ENCODE results near the gene TCHP. TPM values are rescaled to one million over a fixed set of nuclear protein-coding genes. Genes with fewer than 3 reads are reported as not detected.

The TCHP gene
- total RNA-seq, 1 donor from 2014 or later = 10.4 TPM

- no peak overlapping the region for H3K27ac ChIP-seq (replicated peaks)
- intact Hi-C loops (cut with micrococcal nuclease) = no loop called here
- H3K4me1 ChIP-seq = no peaks in the 10 kb centered on the region
- TF ChIP-seq, protein P1, sequence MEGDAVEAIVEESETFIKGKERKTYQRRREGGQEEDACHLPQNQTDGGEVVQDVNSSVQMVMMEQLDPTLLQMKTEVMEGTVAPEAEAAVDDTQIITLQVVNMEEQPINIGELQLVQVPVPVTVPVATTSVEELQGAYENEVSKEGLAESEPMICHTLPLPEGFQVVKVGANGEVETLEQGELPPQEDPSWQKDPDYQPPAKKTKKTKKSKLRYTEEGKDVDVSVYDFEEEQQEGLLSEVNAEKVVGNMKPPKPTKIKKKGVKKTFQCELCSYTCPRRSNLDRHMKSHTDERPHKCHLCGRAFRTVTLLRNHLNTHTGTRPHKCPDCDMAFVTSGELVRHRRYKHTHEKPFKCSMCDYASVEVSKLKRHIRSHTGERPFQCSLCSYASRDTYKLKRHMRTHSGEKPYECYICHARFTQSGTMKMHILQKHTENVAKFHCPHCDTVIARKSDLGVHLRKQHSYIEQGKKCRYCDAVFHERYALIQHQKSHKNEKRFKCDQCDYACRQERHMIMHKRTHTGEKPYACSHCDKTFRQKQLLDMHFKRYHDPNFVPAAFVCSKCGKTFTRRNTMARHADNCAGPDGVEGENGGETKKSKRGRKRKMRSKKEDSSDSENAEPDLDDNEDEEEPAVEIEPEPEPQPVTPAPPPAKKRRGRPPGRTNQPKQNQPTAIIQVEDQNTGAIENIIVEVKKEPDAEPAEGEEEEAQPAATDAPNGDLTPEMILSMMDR (IDR thresholded peaks at IDR 0.05; ENCODE audit: borderline replicate concordance) = no peak
- H3K27me3 ChIP-seq (ENCODE audit: low read depth) = no peaks in the 10 kb centered on the region
- H3K9me3 ChIP-seq (replicated peaks) = no peaks in the 10 kb centered on the region
- H3K4me3 ChIP-seq = no peak overlapping the region
- peaks cover 91% of the 10 kb centered on the region for H3K36me3 ChIP-seq
- no peak for DNase-seq
Measured at GRCh38 chr12:109914461-109914860, 14.4 kb downstream of the TCHP start.

DNA sequence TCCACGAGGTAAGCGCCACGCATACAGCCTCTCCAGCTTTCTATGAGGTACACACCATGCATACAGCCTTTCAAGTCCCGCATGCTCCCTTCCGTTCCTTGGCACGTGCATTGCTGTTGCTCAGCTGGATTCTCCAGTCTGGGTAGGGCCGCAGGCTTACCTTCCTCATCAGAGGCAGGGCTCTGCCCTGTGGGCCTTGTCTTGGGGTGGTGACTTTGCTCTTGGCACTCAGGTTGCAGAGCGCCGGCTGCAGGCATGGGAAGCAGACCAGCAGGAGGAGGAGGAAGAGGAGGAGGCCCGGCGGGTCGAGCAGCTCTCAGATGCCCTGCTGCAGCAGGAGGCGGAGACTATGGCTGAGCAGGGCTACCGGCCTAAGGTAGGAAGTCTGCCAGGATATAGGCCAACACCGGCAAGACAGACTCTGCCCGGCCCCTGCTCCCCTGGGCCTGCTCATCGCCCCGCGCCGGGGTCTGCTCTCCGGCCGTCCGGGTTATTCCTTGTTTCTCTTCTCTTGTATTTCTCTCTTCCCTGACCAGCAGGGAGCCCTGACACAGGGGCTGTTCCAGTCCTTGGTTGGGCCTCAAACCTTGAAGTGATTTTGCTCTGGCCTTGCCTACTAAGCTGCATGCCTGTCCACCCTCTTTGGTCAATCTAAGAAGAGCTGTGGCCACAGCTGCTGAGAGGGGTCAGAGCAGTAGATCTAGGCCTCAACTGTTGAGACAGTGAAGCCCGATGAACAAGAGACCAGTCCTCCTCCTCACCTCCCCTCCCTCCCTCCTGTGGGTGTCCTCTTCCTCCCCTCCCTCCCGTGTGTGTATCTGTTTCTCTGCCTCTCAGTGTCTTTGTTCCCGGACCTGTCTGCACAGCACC is 15.3 kb downstream of the TCHP start:
- intact Hi-C loops (cut with micrococcal nuclease) = no loop called here

GRCh38 chr12:109916045-109916444 is 16.0 kb downstream of the TCHP start:
- H3K9me3 ChIP-seq (replicated peaks) = no peaks in the 10 kb centered on the region
- DNase-seq = no peak
- no peaks in the 10 kb centered on the region for H3K4me1 ChIP-seq
- H3K27me3 ChIP-seq (ENCODE audit: low read depth) = no peaks in the 10 kb centered on the region
- no peak overlapping the region for H3K27ac ChIP-seq (replicated peaks)
- intact Hi-C loops (cut with micrococcal nuclease) = no loop called here
- peaks cover 89% of the 10 kb centered on the region for H3K36me3 ChIP-seq
- TF ChIP-seq, protein P1 (IDR thresholded peaks at IDR 0.05; ENCODE audit: borderline replicate concordance) = no peak
- no peak overlapping the region for H3K4me3 ChIP-seq

More for the DNA sequence above, 15.3 kb downstream of the TCHP start:
- Histone ChIP-seq H3K4me1 (no peaks in the 10 kb centered on the region), H3K36me3 (peaks cover 91% of the 10 kb centered on the region), H3K27me3 (ENCODE audit: low read depth) (no peaks in the 10 kb centered on the region), H3K27ac (replicated peaks) (no peak overlapping the region), H3K9me3 (replicated peaks) (no peaks in the 10 kb centered on the region), H3K4me3 (no peak overlapping the region)
- TF ChIP-seq, protein P1 (IDR thresholded peaks at IDR 0.05; ENCODE audit: borderline replicate concordance) = no peak
- DNase-seq = no peak

- no peaks in the 10 kb centered on the region for H3K9me3 ChIP-seq (replicated peaks)
- peaks cover 70% of the 10 kb centered on the region for H3K36me3 ChIP-seq
- TF ChIP-seq, protein P1 (IDR thresholded peaks at IDR 0.05; ENCODE audit: borderline replicate concordance) = no peak
- no peak overlapping the region for H3K4me3 ChIP-seq
- H3K4me1 ChIP-seq = no peaks in the 10 kb centered on the region
- H3K27ac ChIP-seq (replicated peaks) = no peak overlapping the region
- no peak for DNase-seq
- no peaks in the 10 kb centered on the region for H3K27me3 ChIP-seq (ENCODE audit: low read depth)
- intact Hi-C loops (cut with micrococcal nuclease) = no loop called here
Measured at GRCh38 chr12:109919456-109919855, 19.4 kb downstream of the TCHP start.

GRCh38 chr12:109920261-109920780 is 20.2 kb downstream of the TCHP start:
- intact Hi-C loops (cut with micrococcal nuclease) = no loop called here
- no peaks in the 10 kb centered on the region for H3K4me1 ChIP-seq
- DNase-seq = no peak
- H3K27ac ChIP-seq (replicated peaks) = no peak overlapping the region
- H3K4me3 ChIP-seq = no peak overlapping the region
- no peaks in the 10 kb centered on the region for H3K9me3 ChIP-seq (replicated peaks)
- H3K36me3 ChIP-seq = peaks cover 62% of the 10 kb centered on the region
- TF ChIP-seq, protein P1 (IDR thresholded peaks at IDR 0.05; ENCODE audit: borderline replicate concordance) = no peak
- no peaks in the 10 kb centered on the region for H3K27me3 ChIP-seq (ENCODE audit: low read depth)

Data from left ventricle myocardium inferior (tissue), 1 donor.